Activated T-cell treated with anti-CD3 and anti-CD28 coated beads for 48 hours (primary cell): Measurements from ENCODE around the gene IL36A.

Experiments
- DNase-seq: peaks from one replicate; pipeline ENCODE4 v3.0.0-alpha.2; 2020; ENCODE audit warnings: low read depth

Gene IL36A

DNA sequence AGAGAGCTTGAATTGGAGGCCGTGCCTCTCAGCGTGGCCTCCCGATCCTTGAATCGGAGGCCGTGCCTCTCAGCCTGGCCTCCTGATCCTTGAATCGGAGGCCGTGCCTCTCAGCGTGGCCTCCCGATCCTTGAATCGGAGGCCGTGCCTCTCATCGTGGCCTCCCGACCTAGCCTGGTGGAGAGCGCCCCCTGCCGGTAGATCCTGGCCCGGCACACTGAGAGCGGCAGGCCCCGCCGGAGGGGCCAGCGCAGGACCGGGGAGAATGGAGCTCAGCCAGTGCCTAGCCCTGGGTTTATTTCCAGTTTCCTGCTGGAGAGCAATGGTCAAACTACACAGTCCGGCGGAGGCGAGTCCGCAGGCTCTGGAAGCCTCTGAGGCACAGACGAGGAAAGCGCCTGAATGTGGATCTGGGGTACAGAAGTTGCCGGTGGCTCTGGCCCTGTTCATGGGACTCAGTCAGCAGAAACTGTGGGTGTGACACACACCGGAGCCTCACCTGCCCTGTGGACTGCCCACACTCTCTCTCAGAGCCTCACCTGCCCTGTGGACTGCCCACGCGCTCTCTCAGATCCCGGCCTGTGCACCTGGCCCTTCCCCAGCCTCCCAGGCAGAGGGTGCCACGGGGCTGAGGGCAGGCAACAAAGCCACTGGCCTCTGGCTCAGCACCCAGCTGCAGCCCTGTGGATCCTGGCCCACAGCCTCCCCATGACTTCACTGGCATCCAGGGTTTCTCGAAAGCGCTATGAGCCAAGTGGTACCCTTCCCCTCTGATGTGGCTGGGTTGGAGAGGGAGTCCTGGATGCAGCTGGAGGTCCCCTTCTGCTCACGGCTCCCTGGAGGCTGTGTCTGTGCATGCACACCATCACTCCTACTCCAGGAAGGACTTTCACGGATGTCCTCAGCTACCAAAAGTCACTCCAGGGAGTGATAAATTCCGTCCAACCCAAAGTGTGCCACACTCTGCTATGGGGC, 45.9 kb downstream of the IL36A start:
- DNase-seq, result no peak

GRCh38 chr2:113052396-113052917, 47.2 kb downstream of the IL36A start, which contains the start of gene IL36B:
IL36B (minus strand) TSS chr2:113052867.
- no peak for DNase-seq

GRCh38 chr2:113053666-113054065, 48.4 kb downstream of the IL36A start:
- no peak for DNase-seq

GRCh38 chr2:113054066-113054465, 48.8 kb downstream of the IL36A start:
- DNase-seq, result no peak

DNA sequence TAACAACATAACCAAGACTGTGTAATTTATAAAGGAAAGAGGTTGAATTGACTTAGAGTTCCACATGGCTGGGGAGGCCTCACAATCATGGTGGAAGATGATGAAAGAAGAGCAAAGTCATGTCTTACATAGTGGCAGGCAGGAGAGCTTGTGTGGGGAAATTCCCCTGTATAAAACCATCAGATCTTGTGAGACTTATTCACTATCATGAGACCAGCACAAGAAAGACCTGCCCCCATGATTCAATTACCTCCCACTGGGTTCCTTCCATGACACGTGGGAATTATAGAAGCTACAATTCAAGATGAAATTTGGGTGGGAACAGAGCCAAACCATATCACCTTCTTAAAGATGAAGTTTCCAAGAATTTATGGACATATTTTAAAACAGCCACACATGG, 51.3 kb downstream of the IL36A start:
- no peak for DNase-seq

DNA sequence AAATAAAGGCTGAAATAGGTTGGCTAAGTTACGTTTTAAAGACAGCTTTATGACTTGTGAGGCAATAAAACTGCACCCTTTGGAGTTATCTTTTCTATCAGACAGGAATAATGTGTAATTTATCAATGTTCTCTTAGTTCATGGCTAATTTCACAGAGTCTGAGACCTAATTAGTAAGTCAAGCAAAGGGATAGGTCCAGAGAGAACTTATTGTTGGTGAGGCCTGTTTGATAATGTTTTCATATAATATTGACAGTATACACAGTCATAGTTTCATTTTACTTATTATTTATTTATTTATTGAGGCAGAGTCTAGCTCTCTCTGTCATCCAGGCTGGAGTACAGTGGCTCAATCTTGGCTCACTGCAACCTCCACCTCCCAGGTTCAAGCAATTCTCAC, 51.9 kb downstream of the IL36A start:
- no peak for DNase-seq
